GM10266 (cell line): Measurements from ENCODE around the gene CHRNB1.
"Not testable (repeated sequence)": the region's sequence is repeated elsewhere in the genome, so short reads cannot be mapped to it uniquely, and the experiment has no call there.

Experiments
- DNase-seq: peaks from one replicate; pipeline ENCODE4 v3.0.0; 2012; ENCODE audit errors: extremely low spot score
- CTCF ChIP-seq: IDR thresholded peaks from 2 replicates; pipeline ENCODE4 v1.5.1; 2012; ENCODE audit warnings: mild to moderate bottlenecking, low read depth; ENCODE audit not compliant: control insufficient read depth, insufficient read depth; ENCODE audit errors: missing control alignments

Gene CHRNB1

GRCh38 chr17:7477392-7478275 lies 32.8 kb downstream of the CHRNB1 start:
- TF ChIP-seq CTCF = no peak
- no peak for DNase-seq

GRCh38 chr17:7478276-7479212 lies 33.7 kb downstream of the CHRNB1 start:
- TF ChIP-seq CTCF = no peak
- peak; percentile 75 for DNase-seq

GRCh38 chr17:7479213-7480088 lies 34.6 kb downstream of the CHRNB1 start, which contains the start of gene ZBTB4:
ZBTB4 (minus strand) TSS chr17:7479631; CDS start chr17:7466801, 12,830 bp downstream.
- TF ChIP-seq CTCF = no peak
- peak; percentile 86 for DNase-seq

- no peak for DNase-seq
- TF ChIP-seq CTCF = no peak
These were observed 35.2 kb downstream of the CHRNB1 start for GRCh38 chr17:7480089-7480384.

- DNase-seq = not testable (repeated sequence)
These were observed 36.4 kb downstream of the CHRNB1 start, which contains the start of gene SLC35G6 for GRCh38 chr17:7481275-7481674. SLC35G6 (plus strand) TSS chr17:7481446; CDS start chr17:7481517, 71 bp downstream.

- DNase-seq = not testable (repeated sequence)
These were observed 37.2 kb downstream of the CHRNB1 start for GRCh38 chr17:7481842-7482741.

- not testable (repeated sequence) for DNase-seq
These were observed 37.9 kb downstream of the CHRNB1 start for GRCh38 chr17:7482742-7483088.
